OCI-LY3 (cell line): ENCODE results near the gene TM9SF4.

Source experiments
- H2AFZ ChIP-seq: fragments of 200-600, 300-600 bp; shearing (Covaris generic); 2 replicates; pipeline ENCODE4 v1.6.0; 2014; ENCODE audit warnings: antibody characterized with exemption, low read depth, low read length
- H3K27ac ChIP-seq: fragments of 200-600, 300-600 bp; sonication (generic); 2 replicates; pipeline ENCODE4 v1.5.1; 2014; ENCODE audit warnings: mild to moderate bottlenecking, low read length, moderate library complexity, mixed read lengths
- H3K27me3 ChIP-seq: fragments of 200-600, 300-600 bp; sonication (generic); 2 replicates; pipeline ENCODE4 v1.6.1; 2014; ENCODE audit warnings: low read depth, low read length, mixed read lengths
- H3K36me3 ChIP-seq: fragments of 200-600, 300-600 bp; sonication (generic); replicated peaks from 2 replicates; pipeline ENCODE3; 2014; ENCODE audit warnings: low read depth, low read length, mixed read lengths
- H3K4me1 ChIP-seq: fragments of 300-600, 200-600 bp; sonication (generic); 2 replicates; pipeline ENCODE4 v1.6.1; 2014; ENCODE audit warnings: low read length, mixed read lengths
- H3K4me2 ChIP-seq: fragments of 200-600, 300-600 bp; sonication (generic); 2 replicates; pipeline ENCODE4 v1.6.1; 2014; ENCODE audit warnings: low read length, mixed read lengths
- H3K4me3 ChIP-seq: fragments of 300-600, 200-600 bp; sonication (generic); 2 replicates; pipeline ENCODE4 v1.5.1; 2014; ENCODE audit warnings: antibody characterized with exemption, mild to moderate bottlenecking, low read length, moderate library complexity
- H3K79me2 ChIP-seq: fragments of 300-600, 200-600 bp; shearing (Covaris generic); 2 replicates; pipeline ENCODE4 v1.6.1; 2014; ENCODE audit warnings: mild to moderate bottlenecking, low read length, mixed read lengths
- H3K9ac ChIP-seq: fragments of 300-600, 200-600 bp; shearing (Covaris generic); 2 replicates; pipeline ENCODE4 v1.6.0; 2014; ENCODE audit warnings: mild to moderate bottlenecking, low read length, moderate library complexity
- H3K9me3 ChIP-seq: fragments of 200-600, 300-600 bp; shearing (Covaris generic); 2 replicates; pipeline ENCODE4 v1.6.1; 2014; ENCODE audit warnings: low read length, mixed read lengths; ENCODE audit not compliant: insufficient read depth
- H4K20me1 ChIP-seq: fragments of 200-600, 300-600 bp; sonication (generic); 2 replicates; pipeline ENCODE4 v1.6.1; 2016; ENCODE audit warnings: low read length, mixed read lengths; ENCODE audit not compliant: insufficient read depth
- EZH2phosphoT487 ChIP-seq: fragments of 200-600 bp; shearing (Covaris generic); IDR thresholded peaks from 2 replicates; pipeline ENCODE4 v1.6.1; 2018; ENCODE audit warnings: antibody characterized with exemption, mixed run types, low read depth
- TF ChIP-seq, protein P1 (sequence below): fragments of 200-600, 300-600 bp; sonication (generic); IDR thresholded peaks from 2 replicates; pipeline ENCODE4 v1.5.1; 2014; ENCODE audit warnings: antibody characterized with exemption, low read length, low read depth

TM9SF4 gene

DNA sequence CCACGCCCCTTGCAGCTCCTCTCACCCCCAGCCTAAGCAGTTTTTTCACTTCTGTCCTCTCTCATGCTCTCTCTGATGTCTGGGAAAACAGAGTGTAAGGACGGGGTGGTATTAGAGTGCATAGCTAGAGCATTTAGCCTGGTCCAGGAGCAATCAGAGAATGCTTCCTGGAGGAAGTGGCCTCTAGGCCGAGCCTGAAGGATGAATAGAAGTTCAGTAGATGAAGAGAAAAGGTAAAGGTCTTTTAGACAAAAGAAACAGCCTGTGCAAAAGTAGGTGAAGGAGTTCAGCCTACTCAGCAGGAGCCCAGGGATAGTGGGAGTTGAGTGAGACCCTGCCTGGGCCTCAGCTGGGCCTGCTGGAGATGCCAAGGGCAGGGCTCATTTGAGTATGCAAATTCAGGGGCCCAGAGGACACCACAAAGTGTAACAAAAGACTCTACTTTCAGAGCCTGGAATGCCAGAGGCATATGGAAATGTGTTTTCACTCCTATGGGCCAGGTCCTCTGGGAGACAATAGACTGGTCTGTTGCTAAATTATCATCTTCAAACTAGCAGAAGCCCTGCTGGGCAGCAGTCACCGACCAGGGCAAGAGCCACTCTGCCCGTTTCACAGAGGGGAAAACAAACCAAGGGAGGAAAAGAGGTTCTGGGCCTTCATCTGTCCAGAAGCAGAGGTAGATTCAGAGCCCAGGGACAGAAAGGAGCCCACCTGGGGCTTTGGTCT lies 19.7 kb upstream of the TM9SF4 start:
- no peak overlapping the region for H3K9ac ChIP-seq
- no peak overlapping the region for H3K4me3 ChIP-seq
- H3K4me1 ChIP-seq, result peaks cover 31% of the 10 kb centered on the region
- peak overlapping the region; percentile 36 for H3K27ac ChIP-seq
- H3K4me2 ChIP-seq, result no peak overlapping the region
- no peak overlapping the region for H2AFZ ChIP-seq
- no peaks in the 10 kb centered on the region for H3K9me3 ChIP-seq
- TF ChIP-seq EZH2phosphoT487, result no peak
- TF ChIP-seq, protein P1, sequence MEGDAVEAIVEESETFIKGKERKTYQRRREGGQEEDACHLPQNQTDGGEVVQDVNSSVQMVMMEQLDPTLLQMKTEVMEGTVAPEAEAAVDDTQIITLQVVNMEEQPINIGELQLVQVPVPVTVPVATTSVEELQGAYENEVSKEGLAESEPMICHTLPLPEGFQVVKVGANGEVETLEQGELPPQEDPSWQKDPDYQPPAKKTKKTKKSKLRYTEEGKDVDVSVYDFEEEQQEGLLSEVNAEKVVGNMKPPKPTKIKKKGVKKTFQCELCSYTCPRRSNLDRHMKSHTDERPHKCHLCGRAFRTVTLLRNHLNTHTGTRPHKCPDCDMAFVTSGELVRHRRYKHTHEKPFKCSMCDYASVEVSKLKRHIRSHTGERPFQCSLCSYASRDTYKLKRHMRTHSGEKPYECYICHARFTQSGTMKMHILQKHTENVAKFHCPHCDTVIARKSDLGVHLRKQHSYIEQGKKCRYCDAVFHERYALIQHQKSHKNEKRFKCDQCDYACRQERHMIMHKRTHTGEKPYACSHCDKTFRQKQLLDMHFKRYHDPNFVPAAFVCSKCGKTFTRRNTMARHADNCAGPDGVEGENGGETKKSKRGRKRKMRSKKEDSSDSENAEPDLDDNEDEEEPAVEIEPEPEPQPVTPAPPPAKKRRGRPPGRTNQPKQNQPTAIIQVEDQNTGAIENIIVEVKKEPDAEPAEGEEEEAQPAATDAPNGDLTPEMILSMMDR, result no peak
- H4K20me1 ChIP-seq, result no peaks in the 10 kb centered on the region
- no peaks in the 10 kb centered on the region for H3K27me3 ChIP-seq
- H3K79me2 ChIP-seq, result 0 out of 2 replicates have a peak, but pooled peaks cover 3% of the 10 kb centered on the region
- peaks cover 87% of the 10 kb centered on the region for H3K36me3 ChIP-seq

DNA sequence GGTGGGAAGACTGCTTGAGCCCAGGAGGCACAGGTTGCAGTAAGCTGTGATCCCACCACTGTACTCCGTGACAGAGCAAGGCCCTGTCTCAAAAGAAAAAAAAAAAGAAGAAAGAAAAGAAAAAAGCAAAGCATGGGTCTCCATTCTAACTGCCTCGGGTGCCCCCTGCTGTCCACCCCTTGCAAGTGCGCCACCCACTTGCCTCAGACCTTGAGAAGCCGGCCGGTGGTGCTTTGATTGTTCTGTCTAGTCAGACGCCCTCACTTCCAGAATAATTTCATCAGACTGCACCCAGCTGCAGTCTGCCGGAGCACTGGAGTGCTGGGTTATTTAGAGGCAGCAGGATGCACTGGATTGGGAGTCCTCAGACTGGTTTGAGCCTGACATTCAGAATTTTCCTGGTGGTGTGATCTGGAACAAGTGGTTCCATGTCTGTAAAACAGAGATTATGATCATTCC lies 17.6 kb upstream of the TM9SF4 start:
- no peak overlapping the region for H3K4me3 ChIP-seq
- 0 out of 2 replicates have a peak overlapping the region, but pooled peaks have one; percentile 8 for H3K9ac ChIP-seq
- H3K27ac ChIP-seq, result peak overlapping the region; percentile 36
- H3K4me2 ChIP-seq, result no peak overlapping the region
- peaks cover 81% of the 10 kb centered on the region for H3K36me3 ChIP-seq
- H4K20me1 ChIP-seq, result no peaks in the 10 kb centered on the region
- no peaks in the 10 kb centered on the region for H3K79me2 ChIP-seq
- H3K9me3 ChIP-seq, result no peaks in the 10 kb centered on the region
- peaks cover 31% of the 10 kb centered on the region for H3K4me1 ChIP-seq
- H2AFZ ChIP-seq, result no peak overlapping the region
- H3K27me3 ChIP-seq, result no peaks in the 10 kb centered on the region
- no peak for TF ChIP-seq EZH2phosphoT487
- TF ChIP-seq, protein P1, result peak; percentile 98

DNA sequence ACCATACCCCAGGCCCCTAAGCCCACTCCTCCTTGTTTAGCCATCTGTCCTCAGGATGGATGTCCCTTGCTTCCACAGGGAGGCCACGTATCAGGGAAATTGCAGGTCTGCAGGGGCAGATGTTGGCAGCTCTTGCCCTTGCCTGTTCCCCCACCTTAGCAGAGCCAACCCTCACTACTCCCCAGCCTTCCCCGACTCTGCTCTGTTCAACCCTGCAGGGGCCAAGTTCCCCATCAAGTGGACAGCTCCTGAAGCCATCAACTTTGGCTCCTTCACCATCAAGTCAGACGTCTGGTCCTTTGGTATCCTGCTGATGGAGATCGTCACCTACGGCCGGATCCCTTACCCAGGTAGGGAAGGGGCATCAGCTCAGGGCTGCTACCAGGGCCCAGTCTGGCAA lies 10.7 kb upstream of the TM9SF4 start:
- Histone ChIP-seq H3K36me3 (peaks cover 75% of the 10 kb centered on the region), H3K9ac (no peak overlapping the region), H3K9me3 (no peaks in the 10 kb centered on the region), H3K79me2 (no peaks in the 10 kb centered on the region), H3K4me3 (no peak overlapping the region), H4K20me1 (no peaks in the 10 kb centered on the region; the same call in 1 of the 2 replicates), H3K4me1 (no peaks in the 10 kb centered on the region), H2AFZ (no peak overlapping the region), H3K27ac (no peak overlapping the region), H3K4me2 (no peak overlapping the region), H3K27me3 (no peaks in the 10 kb centered on the region)
- TF ChIP-seq, protein P1, result no peak
- no peak for TF ChIP-seq EZH2phosphoT487

DNA sequence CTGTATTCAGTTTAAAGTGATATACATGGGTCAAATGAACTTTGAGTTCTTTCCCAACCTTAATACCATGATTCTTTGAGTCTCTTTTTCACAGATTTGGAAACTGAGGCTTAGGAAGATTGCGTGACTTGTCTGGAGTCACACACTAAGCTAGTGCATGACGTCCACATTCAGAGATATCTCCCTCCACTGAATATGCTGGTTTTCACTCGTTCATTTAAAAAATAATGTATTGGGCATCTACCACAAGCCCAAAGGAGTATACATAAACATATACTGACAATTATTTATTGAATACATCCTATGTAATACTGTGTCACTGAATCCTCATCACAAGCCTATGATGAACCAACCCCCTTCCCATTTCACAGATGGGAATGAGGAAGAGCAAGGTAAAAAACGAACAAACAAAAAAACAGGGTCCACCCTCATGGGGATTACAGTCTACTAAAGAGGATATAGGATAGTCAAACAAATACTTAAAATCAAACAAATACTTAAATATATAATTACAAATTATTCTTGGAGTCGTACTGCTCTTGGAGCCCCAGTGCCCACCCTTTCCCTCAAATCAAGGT lies 611 bp upstream of the TM9SF4 start:
- H3K27ac ChIP-seq, result no peak overlapping the region
- no peak overlapping the region for H3K9ac ChIP-seq
- TF ChIP-seq, protein P1, result no peak
- TF ChIP-seq EZH2phosphoT487, result no peak

More for the DNA sequence above, 611 bp upstream of the TM9SF4 start:
- H4K20me1 ChIP-seq, result peaks cover 22% of the 10 kb centered on the region
- H2AFZ ChIP-seq, result peak overlapping the region; percentile 97; the same call in 1 of the 2 replicates
- no peaks in the 10 kb centered on the region for H3K9me3 ChIP-seq
- H3K4me3 ChIP-seq, result peak overlapping the region; percentile 86
- H3K36me3 ChIP-seq, result peaks cover 15% of the 10 kb centered on the region
- H3K4me1 ChIP-seq, result peaks cover 11% of the 10 kb centered on the region
- peaks cover 44% of the 10 kb centered on the region for H3K79me2 ChIP-seq
- peak overlapping the region; percentile 24 for H3K4me2 ChIP-seq
- no peaks in the 10 kb centered on the region for H3K27me3 ChIP-seq
